DMS79 (cell line): ENCODE data around the gene CEP95.
"Not testable (repeated sequence)": the region's sequence is repeated elsewhere in the genome, so short reads cannot be mapped to it uniquely, and the experiment has no call there.

Experiments
- DNase-seq: peaks from one replicate; lab custom pipeline; 2025; lab: John Stamatoyannopoulos, UW

The CEP95 gene

GRCh38 chr17:64574646-64575045 lies 67.9 kb downstream of the CEP95 start:
- DNase-seq = no peak

GRCh38 chr17:64575431-64575830 lies 68.7 kb downstream of the CEP95 start:
- DNase-seq = no peak

GRCh38 chr17:64577025-64577424 lies 70.2 kb downstream of the CEP95 start:
- DNase-seq = not testable (repeated sequence)

- DNase-seq = no peak
Observed at GRCh38 chr17:64579917-64580316, 73.1 kb downstream of the CEP95 start.

- no peak for DNase-seq
Observed at GRCh38 chr17:64580384-64581315, 73.9 kb downstream of the CEP95 start.

- no peak for DNase-seq
Observed at GRCh38 chr17:64583038-64583437, 76.3 kb downstream of the CEP95 start.

- DNase-seq = no peak
Observed at GRCh38 chr17:64585146-64585545, 78.4 kb downstream of the CEP95 start.
